GM23338 (cell line): ENCODE measurements around the gene NAP1L4. TPM values are rescaled to one million over a fixed set of nuclear protein-coding genes. Genes with fewer than 3 reads are reported as not detected.

Source experiments
- ATAC-seq: fragments of 200-7000 bp; cut with Tn5 transposase; 3 replicates; pipeline ENCODE4 v1.9.1; 2020
- DNase-seq: peaks from one replicate; pipeline ENCODE4 v3.0.0-alpha.2; 2015; ENCODE audit warnings: low spot score
- H2AFZ ChIP-seq: fragments of 200-600 bp; sonication (generic); 2 replicates; pipeline ENCODE4 v1.8.0; 2016; ENCODE audit warnings: antibody characterized with exemption, mild to moderate bottlenecking, moderate library complexity
- H3F3A ChIP-seq: fragments of 200-600 bp; sonication (generic); replicated peaks from 2 replicates; pipeline ENCODE4 v1.8.0; 2017; ENCODE audit warnings: antibody characterized with exemption, mixed run types, low read depth
- H3K27ac ChIP-seq: fragments of 200-600 bp; sonication (generic); 2 replicates; pipeline ENCODE4 v1.6.1; 2016; ENCODE audit warnings: low read depth
- H3K27me3 ChIP-seq: fragments of 200-600 bp; sonication (generic); 2 replicates; pipeline ENCODE4 v1.8.0; 2016; ENCODE audit warnings: mild to moderate bottlenecking, mixed run types, moderate library complexity; ENCODE audit not compliant: insufficient read depth
- H3K36me3 ChIP-seq: fragments of 200-600 bp; sonication (generic); 2 replicates; pipeline ENCODE4 v1.8.0; 2016; ENCODE audit warnings: mild to moderate bottlenecking; ENCODE audit not compliant: insufficient read depth
- H3K4me1 ChIP-seq: fragments of 200-600 bp; sonication (generic); 2 replicates; pipeline ENCODE4 v1.8.0; 2016; ENCODE audit warnings: mild to moderate bottlenecking, moderate library complexity; ENCODE audit not compliant: insufficient read depth
- H3K4me2 ChIP-seq: fragments of 200-600 bp; sonication (generic); 2 replicates; pipeline ENCODE4 v1.7.1; 2017; ENCODE audit warnings: mixed run types
- H3K4me3 ChIP-seq: fragments of 200-600 bp; sonication (generic); 2 replicates; pipeline ENCODE4 v1.6.1; 2016; ENCODE audit warnings: mixed run types
- H3K79me2 ChIP-seq: fragments of 200-600 bp; sonication (generic); replicated peaks from 2 replicates; pipeline ENCODE4 v1.8.0; 2017; ENCODE audit warnings: mild to moderate bottlenecking; ENCODE audit not compliant: insufficient read depth
- H3K9me2 ChIP-seq: fragments of 200-600 bp; sonication (generic); 2 replicates; pipeline ENCODE4 v1.8.0; 2017; ENCODE audit not compliant: insufficient read depth
- H4K20me1 ChIP-seq: fragments of 200-600 bp; sonication (generic); replicated peaks from 2 replicates; pipeline ENCODE4 v1.8.0; 2017; ENCODE audit warnings: mild to moderate bottlenecking; ENCODE audit not compliant: insufficient read depth
- H3K27ac Mint-ChIP-seq: 2 replicates; pipeline ENCODE4 v1.8.0; 2020; ENCODE audit warnings: inconsistent platforms, mild to moderate bottlenecking, moderate library complexity, mixed read lengths
- H3K27me3 Mint-ChIP-seq: 3 replicates; pipeline ENCODE4 v1.8.0; 2022; ENCODE audit warnings: low read depth, mild to moderate bottlenecking, moderate library complexity, mixed read lengths, inconsistent platforms; ENCODE audit not compliant: insufficient read depth, poor library complexity
- H3K36me3 Mint-ChIP-seq: 3 replicates; pipeline ENCODE4 v1.8.0; 2021; ENCODE audit warnings: low read depth, mild to moderate bottlenecking, inconsistent platforms, moderate library complexity, mixed read lengths
- H3K4me1 Mint-ChIP-seq: 3 replicates; pipeline ENCODE4 v1.8.0; 2020; ENCODE audit warnings: mild to moderate bottlenecking, inconsistent platforms, mixed read lengths
- H3K4me3 Mint-ChIP-seq: 3 replicates; pipeline ENCODE4 v1.8.0; 2021; ENCODE audit warnings: moderate library complexity, mild to moderate bottlenecking, inconsistent platforms, mixed read lengths
- H3K9me3 Mint-ChIP-seq: 3 replicates; pipeline ENCODE4 v1.8.0; 2020; ENCODE audit warnings: moderate library complexity, mild to moderate bottlenecking, inconsistent platforms, mixed read lengths
- CREB1 ChIP-seq: fragments of 250-450 bp; sonication (Bioruptor Pico); IDR thresholded peaks from 2 replicates; pipeline ENCODE4 v1.5.0; 2020; ENCODE audit warnings: low read depth, mild to moderate bottlenecking, moderate library complexity
- CTCF ChIP-seq, 2 experiments: fragments of 200-600 bp in 1 of 2; sonication (generic) in 1 of 2; conservative IDR thresholded peaks; 2 replicates each; pipeline versions ENCODE4 v1.5.1 to v1.6.1; 2016 to 2017; ENCODE audit warnings: antibody characterized with exemption in 2 of 2, low read depth in 2 of 2, mild to moderate bottlenecking in 2 of 2, moderate library complexity in 1 of 2
- ETS1 ChIP-seq: IDR thresholded peaks from 2 replicates; pipeline ENCODE4 v1.6.1; 2016; ENCODE audit warnings: antibody characterized with exemption
- EZH2 ChIP-seq: fragments of 200-600 bp; sonication (generic); IDR thresholded peaks from one replicate; pipeline ENCODE4 v1.8.0; 2017; ENCODE audit warnings: antibody characterized with exemption, mild to moderate bottlenecking, low read depth; ENCODE audit not compliant: unreplicated experiment
- EZH2phosphoT487 ChIP-seq: fragments of 200-600 bp; sonication (generic); IDR thresholded peaks from one replicate; pipeline ENCODE4 v1.8.1; 2018; ENCODE audit warnings: antibody characterized with exemption; ENCODE audit not compliant: unreplicated experiment
- NANOG ChIP-seq: IDR thresholded peaks from 2 replicates; pipeline ENCODE4 v1.6.1; 2016; ENCODE audit warnings: antibody characterized with exemption, borderline replicate concordance
- POLR2AphosphoS5 ChIP-seq: IDR thresholded peaks from 2 replicates; pipeline ENCODE4 v1.6.1; 2016; ENCODE audit warnings: antibody characterized with exemption, low read depth
- REST ChIP-seq: IDR thresholded peaks from one replicate; pipeline ENCODE4 v1.6.1; 2018; ENCODE audit warnings: antibody characterized with exemption; ENCODE audit not compliant: unreplicated experiment
- ZNF114 ChIP-seq: fragments of 250-450 bp; sonication (Bioruptor Pico); IDR thresholded peaks from 2 replicates; pipeline ENCODE4 v1.5.0; 2020; ENCODE audit warnings: mild to moderate bottlenecking, moderate library complexity
- ZNF331 ChIP-seq: fragments of 250-450 bp; sonication (Bioruptor Pico); IDR thresholded peaks from 2 replicates; pipeline ENCODE4 v1.5.0; 2020; ENCODE audit warnings: low read depth, mild to moderate bottlenecking, moderate library complexity
- ZNF462 ChIP-seq: fragments of 250-450 bp; sonication (Bioruptor Pico); IDR thresholded peaks from 2 replicates; pipeline ENCODE4 v1.5.0; 2020; ENCODE audit warnings: mild to moderate bottlenecking, moderate library complexity
- polyA plus RNA-seq: library from polyadenylated mRNA; unstranded; fragments of >200 nt; fragmentation: Nextera tagmentation; extraction: Ambion mirVana; gene quantifications from 2 replicates; pipeline ENCODE4 v1.2.1, GENCODE V29; 2016
- total RNA-seq: library from RNA; depleted of rRNA; stranded (reverse); fragments of >200 nt; shearing (Covaris generic); gene quantifications from 2 replicates; pipeline ENCODE4 v1.2.3, GENCODE V29; 2014

NAP1L4 gene
- total and polyA plus RNA-seq, 2 experiments from 2014 or later, result 181 to 189 TPM

GRCh38 chr11:2992234-2992996 is at the start of gene NAP1L4 (continued):
- no peak for TF ChIP-seq ZNF462 (CRISPR knock-in tag)

- peaks cover 8% of the 10 kb centered on the region for H3K27me3 Mint-ChIP-seq
- no peak overlapping the region for H3K27ac Mint-ChIP-seq
- ATAC-seq (no peak), DNase-seq (no peak)
- H4K20me1 ChIP-seq, result peaks cover 31% of the 10 kb centered on the region
- H3K4me3 Mint-ChIP-seq, result no peak overlapping the region
- H3K27me3 ChIP-seq, result no peaks in the 10 kb centered on the region
- no peak overlapping the region for H3K4me3 ChIP-seq
- H3K79me2 ChIP-seq, result peaks cover 63% of the 10 kb centered on the region
- peaks cover 9% of the 10 kb centered on the region for H3K4me1 Mint-ChIP-seq
- no peak overlapping the region for H2AFZ ChIP-seq
- no peaks in the 10 kb centered on the region for H3K9me2 ChIP-seq
- no peak overlapping the region for H3K27ac ChIP-seq
- peaks cover 81% of the 10 kb centered on the region for H3K36me3 Mint-ChIP-seq
- H3K4me2 ChIP-seq, result no peak overlapping the region
- peaks cover 52% of the 10 kb centered on the region for H3K36me3 ChIP-seq
- H3F3A ChIP-seq, result peaks cover 24% of the 10 kb centered on the region
- no peaks in the 10 kb centered on the region for H3K9me3 Mint-ChIP-seq
- no peaks in the 10 kb centered on the region for H3K4me1 ChIP-seq
- TF ChIP-seq ZNF114 (no peak), ZNF331 (no peak), NANOG (no peak), EZH2 (no peak), ETS1 (no peak), POLR2AphosphoS5 (no peak), EZH2phosphoT487 (no peak), REST (no peak), CTCF (conservative IDR thresholded peaks at IDR 0.05; ENCODE audit: low read depth in 2 of 2) (no peak), CREB1 (CRISPR knock-in tag) (no peak)
Observed at GRCh38 chr11:3040881-3041280, 48.8 kb upstream of the NAP1L4 start.
